ENCODE results near the gene KLB.

The KLB gene

GRCh38 chr4:39498727-39499020 lies 91.9 kb downstream of the KLB start:
- DNase-seq (ENCODE audit: low read depth): no peak
- TF ChIP-seq, protein P1, sequence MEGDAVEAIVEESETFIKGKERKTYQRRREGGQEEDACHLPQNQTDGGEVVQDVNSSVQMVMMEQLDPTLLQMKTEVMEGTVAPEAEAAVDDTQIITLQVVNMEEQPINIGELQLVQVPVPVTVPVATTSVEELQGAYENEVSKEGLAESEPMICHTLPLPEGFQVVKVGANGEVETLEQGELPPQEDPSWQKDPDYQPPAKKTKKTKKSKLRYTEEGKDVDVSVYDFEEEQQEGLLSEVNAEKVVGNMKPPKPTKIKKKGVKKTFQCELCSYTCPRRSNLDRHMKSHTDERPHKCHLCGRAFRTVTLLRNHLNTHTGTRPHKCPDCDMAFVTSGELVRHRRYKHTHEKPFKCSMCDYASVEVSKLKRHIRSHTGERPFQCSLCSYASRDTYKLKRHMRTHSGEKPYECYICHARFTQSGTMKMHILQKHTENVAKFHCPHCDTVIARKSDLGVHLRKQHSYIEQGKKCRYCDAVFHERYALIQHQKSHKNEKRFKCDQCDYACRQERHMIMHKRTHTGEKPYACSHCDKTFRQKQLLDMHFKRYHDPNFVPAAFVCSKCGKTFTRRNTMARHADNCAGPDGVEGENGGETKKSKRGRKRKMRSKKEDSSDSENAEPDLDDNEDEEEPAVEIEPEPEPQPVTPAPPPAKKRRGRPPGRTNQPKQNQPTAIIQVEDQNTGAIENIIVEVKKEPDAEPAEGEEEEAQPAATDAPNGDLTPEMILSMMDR (conservative IDR thresholded peaks at IDR 0.05; ENCODE audit: low read depth, low read length): no peak
- H3K4me3 ChIP-seq (ENCODE audit: low read depth, low read length): no peak overlapping the region
